Loucy (cell line): ENCODE data around the gene FLRT2.

Experiments
- H2AFZ ChIP-seq: fragments of 200-600 bp; sonication (generic); 2 replicates; pipeline ENCODE4 v1.6.0; 2016; ENCODE audit warnings: antibody characterized with exemption, mild to moderate bottlenecking, low read length, moderate library complexity
- H3F3A ChIP-seq: fragments of 200-600 bp; 2 replicates; pipeline ENCODE4 v1.6.0; 2016; ENCODE audit warnings: antibody characterized with exemption, low read depth, mild to moderate bottlenecking
- H3K27me3 ChIP-seq: fragments of 200-600 bp; sonication (generic); 2 replicates; pipeline ENCODE4 v1.6.1; 2014; ENCODE audit warnings: low read length, mild to moderate bottlenecking; ENCODE audit not compliant: insufficient read depth, poor library complexity, severe bottlenecking
- H3K36me3 ChIP-seq: fragments of 200-600 bp; sonication (generic); 2 replicates; pipeline ENCODE4 v1.6.1; 2016; ENCODE audit warnings: low read length; ENCODE audit not compliant: insufficient read depth
- H3K4me1 ChIP-seq: fragments of 200-600 bp; sonication (generic); 2 replicates; pipeline ENCODE4 v1.5.1; 2014; ENCODE audit warnings: low read length, mild to moderate bottlenecking; ENCODE audit not compliant: insufficient read depth, poor library complexity, severe bottlenecking
- H3K4me2 ChIP-seq: fragments of 200-600 bp; sonication (generic); 2 replicates; pipeline ENCODE4 v1.6.0; 2014; ENCODE audit warnings: antibody characterized with exemption, low read length, low read depth, mild to moderate bottlenecking; ENCODE audit not compliant: poor library complexity, severe bottlenecking
- H3K4me3 ChIP-seq: fragments of 200-600 bp; sonication (generic); 2 replicates; pipeline ENCODE4 v1.5.1; 2014; ENCODE audit warnings: low read length, mild to moderate bottlenecking, mixed read lengths; ENCODE audit not compliant: poor library complexity, severe bottlenecking
- H3K79me2 ChIP-seq: fragments of 200-600 bp; sonication (generic); 2 replicates; pipeline ENCODE4 v1.6.1; 2014; ENCODE audit warnings: low read length; ENCODE audit not compliant: insufficient read depth
- H3K9ac ChIP-seq: fragments of 200-600 bp; sonication (generic); 2 replicates; pipeline ENCODE4 v1.6.0; 2014; ENCODE audit warnings: mild to moderate bottlenecking, low read depth, low read length, moderate library complexity; ENCODE audit not compliant: poor library complexity, severe bottlenecking
- H3K9me2 ChIP-seq: fragments of 200-600 bp; sonication (generic); replicated peaks from 2 replicates; pipeline ENCODE4 v1.6.1; 2016; ENCODE audit warnings: low read depth, low read length, mixed read lengths
- H3K9me3 ChIP-seq: fragments of 200-600 bp; sonication (generic); 2 replicates; pipeline ENCODE4 v1.6.1; 2014; ENCODE audit warnings: mild to moderate bottlenecking, antibody characterized with exemption, low read length, low read depth; ENCODE audit not compliant: insufficient read depth
- H4K20me1 ChIP-seq: fragments of 200-600 bp; sonication (generic); 2 replicates; pipeline ENCODE4 v1.6.0; 2014; ENCODE audit warnings: antibody characterized with exemption, low read length, mild to moderate bottlenecking; ENCODE audit not compliant: insufficient read depth, poor library complexity, severe bottlenecking
- EZH2phosphoT487 ChIP-seq: fragments of 200-600 bp; IDR thresholded peaks from 2 replicates; pipeline ENCODE4 v1.6.1; 2018; ENCODE audit warnings: antibody characterized with exemption, mild to moderate bottlenecking, moderate library complexity, borderline replicate concordance
- TF ChIP-seq, protein P1 (sequence below): fragments of 200-600 bp; sonication (generic); conservative IDR thresholded peaks from 2 replicates; pipeline ENCODE4 v1.5.1; 2014; ENCODE audit warnings: mild to moderate bottlenecking, antibody characterized with exemption, low read length

The FLRT2 gene

DNA sequence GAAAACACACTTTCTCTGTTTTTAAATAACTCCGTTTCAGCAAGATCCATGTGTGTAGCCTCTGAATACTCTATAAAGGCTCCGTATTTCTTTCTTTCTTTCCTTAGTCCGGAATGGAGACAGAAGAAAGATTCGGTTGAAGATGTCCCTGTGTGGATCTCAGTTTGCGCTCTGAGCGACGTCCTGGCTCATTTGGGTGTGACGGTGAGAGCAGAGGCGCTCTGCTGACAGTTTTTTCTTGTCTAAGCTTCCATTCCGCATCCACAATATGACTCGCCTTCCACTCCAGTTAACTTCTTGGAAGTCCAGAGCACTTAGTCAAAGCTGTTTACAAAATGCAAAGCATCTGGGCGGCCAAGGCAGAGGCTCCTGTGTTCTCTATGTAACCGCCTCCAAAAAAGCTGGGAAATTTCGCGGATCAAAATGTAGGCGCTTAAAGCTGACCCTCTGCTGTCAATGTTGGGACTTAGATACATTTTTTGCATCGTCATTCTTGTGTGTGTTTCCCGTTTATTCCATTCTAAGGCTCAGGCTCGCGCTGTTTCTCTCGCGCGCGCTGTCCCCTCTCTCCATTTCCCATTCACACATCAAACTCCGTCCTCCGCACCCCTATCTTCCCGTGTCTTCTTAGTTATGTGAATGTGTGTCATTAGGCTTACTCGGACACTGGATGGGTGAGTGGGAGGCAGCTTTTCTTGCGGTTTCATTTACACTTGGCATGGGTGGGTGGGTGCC is 880 bp upstream of the FLRT2 start:
- Histone ChIP-seq H3K9me2 (no peaks in the 10 kb centered on the region), H3K27me3 (no peaks in the 10 kb centered on the region), H3K4me1 (peaks cover 34% of the 10 kb centered on the region), H3K4me2 (no peak overlapping the region), H3K79me2 (no peaks in the 10 kb centered on the region), H4K20me1 (no peaks in the 10 kb centered on the region), H3K9ac (peak overlapping the region; percentile 13), H2AFZ (0 out of 2 replicates have a peak overlapping the region, but pooled peaks have one; percentile 26), H3K36me3 (no peaks in the 10 kb centered on the region), H3K9me3 (no peaks in the 10 kb centered on the region), H3K4me3 (no peak overlapping the region), H3F3A (no peaks in the 10 kb centered on the region)
- TF ChIP-seq, protein P1, sequence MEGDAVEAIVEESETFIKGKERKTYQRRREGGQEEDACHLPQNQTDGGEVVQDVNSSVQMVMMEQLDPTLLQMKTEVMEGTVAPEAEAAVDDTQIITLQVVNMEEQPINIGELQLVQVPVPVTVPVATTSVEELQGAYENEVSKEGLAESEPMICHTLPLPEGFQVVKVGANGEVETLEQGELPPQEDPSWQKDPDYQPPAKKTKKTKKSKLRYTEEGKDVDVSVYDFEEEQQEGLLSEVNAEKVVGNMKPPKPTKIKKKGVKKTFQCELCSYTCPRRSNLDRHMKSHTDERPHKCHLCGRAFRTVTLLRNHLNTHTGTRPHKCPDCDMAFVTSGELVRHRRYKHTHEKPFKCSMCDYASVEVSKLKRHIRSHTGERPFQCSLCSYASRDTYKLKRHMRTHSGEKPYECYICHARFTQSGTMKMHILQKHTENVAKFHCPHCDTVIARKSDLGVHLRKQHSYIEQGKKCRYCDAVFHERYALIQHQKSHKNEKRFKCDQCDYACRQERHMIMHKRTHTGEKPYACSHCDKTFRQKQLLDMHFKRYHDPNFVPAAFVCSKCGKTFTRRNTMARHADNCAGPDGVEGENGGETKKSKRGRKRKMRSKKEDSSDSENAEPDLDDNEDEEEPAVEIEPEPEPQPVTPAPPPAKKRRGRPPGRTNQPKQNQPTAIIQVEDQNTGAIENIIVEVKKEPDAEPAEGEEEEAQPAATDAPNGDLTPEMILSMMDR: no peak
- no peak for TF ChIP-seq EZH2phosphoT487

DNA sequence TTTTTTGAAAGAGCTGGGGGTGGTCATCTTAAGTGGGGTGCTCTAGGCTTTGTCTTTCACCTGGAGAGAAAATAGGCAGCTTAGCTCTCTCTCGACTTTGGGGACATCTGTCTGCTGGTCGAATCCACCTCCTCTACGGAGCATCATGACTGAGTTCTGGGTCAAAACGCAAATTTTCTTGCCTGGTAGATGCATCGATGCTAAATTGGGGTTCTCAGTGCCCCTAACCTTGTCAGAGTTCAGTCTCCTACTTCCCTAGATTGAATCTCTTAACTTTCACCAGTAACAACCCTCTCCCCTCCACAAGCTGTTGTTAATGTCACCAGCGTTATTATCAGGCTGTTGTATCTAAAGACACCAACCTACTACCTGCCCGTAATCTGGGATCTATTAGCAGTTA is 682 bp downstream of the FLRT2 start:
- H3K4me2 ChIP-seq: no peak overlapping the region
- TF ChIP-seq, protein P1: no peak
- no peak for TF ChIP-seq EZH2phosphoT487
- no peak overlapping the region for H2AFZ ChIP-seq
- no peaks in the 10 kb centered on the region for H3K9me2 ChIP-seq
- no peaks in the 10 kb centered on the region for H3K27me3 ChIP-seq
- no peaks in the 10 kb centered on the region for H4K20me1 ChIP-seq
- peaks cover 20% of the 10 kb centered on the region for H3K4me1 ChIP-seq
- H3K79me2 ChIP-seq: no peaks in the 10 kb centered on the region
- no peak overlapping the region for H3K9ac ChIP-seq
- no peaks in the 10 kb centered on the region for H3K36me3 ChIP-seq
- no peak overlapping the region for H3K4me3 ChIP-seq
- H3K9me3 ChIP-seq: no peaks in the 10 kb centered on the region
- no peaks in the 10 kb centered on the region for H3F3A ChIP-seq

DNA sequence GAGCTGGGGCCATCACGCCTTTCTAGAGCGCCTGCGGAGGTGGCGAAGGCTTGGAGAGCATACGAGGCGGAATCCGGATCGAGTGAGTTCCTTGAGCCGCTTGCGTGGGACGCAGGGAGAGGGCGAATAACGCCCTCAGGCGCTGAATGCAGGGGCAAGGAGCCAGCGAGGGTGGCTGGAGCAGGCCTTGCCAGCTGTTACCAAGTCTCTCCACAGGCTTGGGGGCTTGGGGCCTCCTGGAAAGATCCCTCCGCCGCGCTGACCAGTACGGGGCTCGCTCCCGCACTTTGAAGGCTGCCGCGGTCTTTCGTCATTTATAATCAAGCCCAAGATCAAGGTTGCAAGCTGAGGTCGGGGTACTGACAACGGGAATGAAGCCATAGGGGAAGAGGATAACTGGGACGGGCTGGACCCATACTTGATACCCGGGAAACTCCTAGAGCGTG is 1.2 kb downstream of the FLRT2 start:
- H3K9ac ChIP-seq: no peak overlapping the region
- H3K36me3 ChIP-seq: no peaks in the 10 kb centered on the region
- no peak overlapping the region for H3K4me3 ChIP-seq
- H4K20me1 ChIP-seq: no peaks in the 10 kb centered on the region
- no peak overlapping the region for H2AFZ ChIP-seq
- no peaks in the 10 kb centered on the region for H3K79me2 ChIP-seq
- no peaks in the 10 kb centered on the region for H3K9me3 ChIP-seq
- H3F3A ChIP-seq: no peaks in the 10 kb centered on the region
- H3K4me1 ChIP-seq: peaks cover 15% of the 10 kb centered on the region
- H3K27me3 ChIP-seq: no peaks in the 10 kb centered on the region
- H3K4me2 ChIP-seq: no peak overlapping the region
- TF ChIP-seq, protein P1: no peak
- TF ChIP-seq EZH2phosphoT487: no peak
- H3K9me2 ChIP-seq: no peaks in the 10 kb centered on the region
